GM21447 (cell line): ENCODE data around the gene NHEJ1.

Experiments used
- ATAC-seq: cut with Tn5 transposase; IDR thresholded peaks from one replicate; pipeline ENCODE4 v1.9.1; 2021; ENCODE audit not compliant: unreplicated experiment

Gene NHEJ1

DNA sequence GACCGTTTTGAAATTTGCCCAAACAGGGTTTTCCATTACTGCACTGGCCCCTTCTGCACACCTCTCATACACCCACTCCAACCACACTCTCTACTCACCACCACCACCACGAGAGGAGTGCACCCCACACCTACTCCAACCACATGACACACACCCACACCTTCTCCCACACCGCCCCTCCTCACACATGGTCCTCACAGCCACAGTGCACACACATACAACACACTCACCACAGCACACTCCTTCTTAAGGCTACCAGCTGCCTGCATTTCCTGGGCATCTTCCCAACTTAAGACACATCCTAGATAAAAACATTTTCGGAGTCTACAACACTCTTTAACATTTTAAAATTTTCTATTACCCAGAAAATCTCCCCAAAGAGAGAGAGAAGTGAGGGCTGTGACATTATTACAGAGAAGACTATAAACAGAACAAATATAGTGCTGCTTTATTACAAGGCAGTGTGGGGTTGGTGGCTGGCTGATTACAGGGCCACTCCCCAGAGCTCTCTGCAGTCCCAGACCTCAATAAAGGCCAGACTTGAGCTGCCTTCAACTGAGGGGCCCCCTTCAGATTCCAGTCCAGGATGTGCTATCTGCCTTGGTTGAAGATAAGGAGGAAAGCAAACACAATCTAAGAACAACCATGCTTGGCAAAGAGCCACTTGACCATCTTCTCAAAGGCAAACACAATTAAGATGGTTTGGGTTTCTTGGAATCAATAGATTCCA lies 36.1 kb downstream of the NHEJ1 start:
- no peak for ATAC-seq

DNA sequence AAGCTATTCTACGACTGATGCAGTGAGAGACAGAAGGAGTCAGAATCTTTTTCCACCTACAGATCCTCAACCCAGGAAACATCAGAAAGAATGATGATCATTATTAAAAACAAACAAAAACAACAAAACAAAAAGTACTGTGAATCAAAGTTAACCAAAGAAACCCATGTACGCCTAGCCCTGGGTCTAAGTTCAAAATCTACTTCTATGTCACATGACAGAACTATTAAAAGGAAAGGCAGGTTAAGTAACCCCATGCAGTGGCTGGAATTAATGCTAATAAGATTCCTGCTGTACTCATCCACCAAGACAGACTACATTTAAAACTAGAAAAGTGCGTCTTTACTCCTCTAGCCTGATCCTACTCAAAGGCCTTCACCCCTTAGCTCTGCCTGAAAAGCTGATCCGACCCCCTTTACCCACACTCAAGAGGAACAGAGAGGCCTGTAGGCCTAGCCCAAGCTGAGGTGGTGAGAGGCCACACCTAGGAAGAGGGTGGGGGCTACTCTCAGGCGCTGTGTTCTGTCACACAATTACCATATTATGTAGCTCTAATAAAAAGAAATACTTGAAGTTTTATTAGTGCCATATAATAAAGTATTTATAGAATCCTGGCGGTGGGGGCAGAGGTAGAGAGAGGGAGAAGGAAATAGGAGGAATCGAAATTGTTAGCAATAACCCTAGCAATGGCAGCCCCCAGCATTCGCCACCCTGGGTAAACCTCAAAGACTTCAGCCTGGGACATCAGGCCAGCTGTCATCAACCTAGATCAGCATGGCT lies 37.1 kb downstream of the NHEJ1 start:
- no peak for ATAC-seq

DNA sequence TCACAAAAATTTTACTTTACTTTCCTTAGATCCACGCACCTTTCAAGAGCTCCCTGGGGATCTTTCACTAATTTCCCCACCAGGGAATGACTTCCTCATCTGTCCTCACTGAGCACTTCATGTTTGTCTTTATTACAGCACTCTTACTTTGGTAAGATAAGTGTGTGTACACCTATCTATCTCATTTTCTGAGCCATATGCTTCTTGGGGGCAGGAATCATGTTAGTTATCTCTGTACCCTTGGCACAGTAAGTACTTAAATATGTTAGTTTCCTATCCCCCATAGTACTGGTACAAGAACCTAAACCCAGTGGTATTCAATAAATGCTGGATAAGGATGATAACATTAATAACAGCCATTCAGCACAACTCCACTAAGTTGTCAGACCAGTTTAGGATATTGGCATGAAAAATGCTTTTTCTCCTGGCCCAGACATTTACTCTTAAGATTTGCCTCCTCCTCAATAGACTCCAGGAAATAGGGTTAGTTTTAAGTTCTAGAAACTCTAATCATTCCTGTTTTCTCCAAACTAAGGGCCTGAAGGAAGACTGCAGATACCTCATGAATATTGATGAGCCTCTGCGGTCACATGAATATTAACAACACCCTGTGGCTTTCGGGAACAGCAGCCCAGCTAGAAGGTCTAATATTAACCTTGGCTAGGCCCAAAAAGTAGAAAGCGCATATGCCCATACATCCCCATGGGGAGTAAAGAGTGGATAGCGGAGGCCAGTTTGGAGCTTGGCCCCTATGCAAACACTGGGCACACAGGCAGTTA lies 38.2 kb downstream of the NHEJ1 start:
- no peak for ATAC-seq

DNA sequence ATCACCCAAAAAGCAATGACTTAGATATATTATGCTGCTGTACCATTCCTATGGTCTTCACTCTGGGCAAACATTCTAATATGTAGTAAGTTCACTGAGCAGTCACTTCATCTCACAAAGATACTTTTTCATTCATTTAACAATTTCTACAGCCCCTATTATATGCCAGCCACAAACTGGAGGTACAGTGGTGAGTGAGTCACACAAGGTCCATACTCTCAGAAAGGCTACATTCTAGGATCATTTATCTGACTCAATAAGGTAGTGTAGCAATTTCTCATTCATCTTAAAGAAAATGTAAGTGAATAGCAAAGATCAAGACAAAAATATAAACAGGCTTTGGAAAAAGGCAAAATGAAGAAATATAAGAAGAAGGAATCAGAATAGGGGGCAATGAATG lies 40.5 kb downstream of the NHEJ1 start:
- no peak for ATAC-seq

DNA sequence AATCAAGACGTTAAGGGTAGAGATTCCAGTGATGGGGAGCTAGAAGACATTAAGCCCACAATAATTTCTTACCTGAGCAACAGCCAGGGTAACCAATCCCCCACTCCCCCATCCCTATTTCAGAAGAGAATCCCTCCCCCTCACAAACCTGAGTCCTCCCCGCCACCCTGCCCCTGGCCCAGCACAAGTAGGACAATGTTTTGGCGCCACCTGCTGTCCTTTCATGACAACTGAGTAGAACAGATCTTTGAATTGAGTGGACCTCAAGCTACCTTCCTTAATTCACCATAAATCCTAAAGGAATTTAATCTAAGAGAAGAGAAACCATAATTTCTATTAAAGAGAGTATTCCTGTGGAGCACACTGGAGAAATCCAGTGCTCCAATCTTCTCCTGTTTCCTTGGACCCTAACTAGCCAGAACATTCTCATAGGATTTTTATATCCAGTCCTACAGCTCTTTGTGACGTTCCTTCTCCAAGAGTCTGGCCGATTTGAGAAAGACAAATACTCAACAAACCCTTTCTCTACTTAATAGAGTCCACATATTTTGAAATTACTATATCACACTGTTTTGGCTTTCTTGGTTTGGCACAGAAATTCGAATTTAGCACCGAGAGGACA lies 41.1 kb downstream of the NHEJ1 start:
- no peak for ATAC-seq

DNA sequence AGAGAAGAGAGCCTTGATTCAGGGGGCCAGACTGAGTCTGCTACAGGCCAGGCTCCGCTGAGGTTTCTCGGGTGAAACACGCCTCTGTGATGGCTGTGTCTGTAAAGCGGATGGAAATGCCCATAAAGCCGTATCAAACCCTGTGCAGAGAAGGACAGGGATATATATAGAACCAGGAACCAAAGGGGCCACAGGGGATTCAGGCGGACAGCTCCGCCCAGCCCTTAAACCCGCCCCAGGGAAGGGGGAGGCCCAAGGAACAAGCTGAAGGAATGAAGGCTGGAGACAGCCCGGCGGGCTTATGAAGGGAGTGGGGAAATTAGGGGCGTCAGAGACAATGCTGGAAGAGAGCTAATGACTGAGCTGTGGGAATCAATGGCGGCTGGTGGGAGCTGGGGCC lies 42.1 kb downstream of the NHEJ1 start:
- ATAC-seq: no peak

DNA sequence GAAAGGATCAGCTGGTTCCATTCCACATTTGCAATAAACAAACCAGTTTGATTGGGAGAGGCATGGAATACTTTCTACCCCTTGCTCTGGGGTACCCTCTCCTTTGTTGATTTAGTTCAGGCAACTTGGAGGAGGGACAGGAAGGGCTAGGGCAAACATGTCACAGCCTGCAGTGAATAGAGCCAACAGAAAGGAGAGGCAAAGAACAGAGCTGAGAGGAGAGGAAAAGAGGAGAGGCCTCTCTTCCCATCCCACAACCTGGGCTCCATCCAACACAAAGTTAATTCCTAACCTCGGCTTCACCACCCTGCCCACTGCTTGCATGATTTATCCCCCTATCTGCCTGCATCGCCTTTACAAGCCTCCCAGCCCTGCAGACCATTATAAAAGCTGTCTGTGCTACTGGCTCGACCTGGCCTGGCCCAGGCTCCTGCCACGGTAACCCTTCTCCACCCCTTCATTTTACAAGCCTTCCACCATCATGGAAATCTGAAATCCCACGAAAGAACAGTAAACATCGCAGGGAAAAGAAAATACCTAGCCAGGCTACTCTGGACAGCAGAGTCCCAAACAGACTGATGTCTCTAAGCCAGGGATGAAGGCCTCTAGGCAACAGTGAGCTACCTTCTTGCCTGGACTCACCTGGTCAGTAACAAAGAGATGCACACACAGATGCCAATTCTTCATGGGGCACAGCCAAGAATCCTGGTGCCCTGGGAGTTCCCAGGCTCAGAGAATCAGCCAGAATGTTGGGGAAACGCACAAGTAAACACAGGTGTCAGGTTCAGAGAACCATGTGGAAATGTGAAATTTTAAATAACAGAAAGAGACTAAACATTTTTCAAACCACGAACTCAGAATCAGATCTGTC lies 43.6 kb downstream of the NHEJ1 start:
- no peak for ATAC-seq

DNA sequence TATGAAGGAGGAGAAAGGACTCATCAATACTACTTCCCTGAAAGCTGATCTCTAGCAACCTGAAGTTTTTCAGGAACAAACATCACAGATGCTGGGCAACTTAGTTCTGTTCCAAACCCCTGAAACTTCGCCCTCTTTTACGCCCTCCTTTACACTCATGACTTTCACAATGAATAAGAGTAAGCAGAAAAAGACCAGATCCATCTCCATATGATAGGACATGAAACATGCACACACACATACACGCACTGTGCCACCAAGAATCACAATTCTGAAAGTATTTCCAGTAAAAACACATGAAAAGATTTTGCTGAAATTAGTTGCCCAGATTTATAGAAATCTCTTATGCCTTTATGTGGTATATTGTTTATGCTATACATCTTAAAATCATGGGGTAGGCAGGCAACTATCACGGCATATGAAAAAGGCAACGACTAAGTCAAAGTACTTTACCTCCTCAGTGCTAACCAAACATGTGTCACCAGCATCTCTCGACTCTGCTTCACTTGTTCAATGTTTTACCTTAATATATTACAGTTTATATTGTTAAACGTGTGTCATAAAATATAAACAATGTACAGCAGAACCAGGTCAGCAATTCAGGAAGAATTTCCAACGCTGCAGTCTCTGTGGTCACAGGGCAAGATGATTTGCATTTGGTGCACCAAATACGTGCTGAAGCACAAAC lies 47.8 kb downstream of the NHEJ1 start:
- no peak for ATAC-seq

DNA sequence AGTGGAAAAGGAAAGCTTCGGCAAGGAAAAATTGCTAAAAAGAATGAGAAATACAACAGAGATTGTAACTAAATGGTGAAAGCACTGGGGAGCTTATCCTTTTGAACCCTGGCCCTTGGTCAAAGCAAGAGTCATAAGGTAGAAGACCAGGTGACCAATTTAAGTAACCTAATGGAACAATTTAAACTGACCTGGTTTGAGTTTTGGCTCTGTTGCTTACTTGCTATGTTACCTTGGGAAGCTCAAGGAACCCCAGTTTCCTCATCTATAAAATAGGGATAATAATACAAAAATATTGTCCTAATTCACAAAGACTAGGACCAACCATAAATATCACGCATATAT lies 48.6 kb downstream of the NHEJ1 start:
- no peak for ATAC-seq

DNA sequence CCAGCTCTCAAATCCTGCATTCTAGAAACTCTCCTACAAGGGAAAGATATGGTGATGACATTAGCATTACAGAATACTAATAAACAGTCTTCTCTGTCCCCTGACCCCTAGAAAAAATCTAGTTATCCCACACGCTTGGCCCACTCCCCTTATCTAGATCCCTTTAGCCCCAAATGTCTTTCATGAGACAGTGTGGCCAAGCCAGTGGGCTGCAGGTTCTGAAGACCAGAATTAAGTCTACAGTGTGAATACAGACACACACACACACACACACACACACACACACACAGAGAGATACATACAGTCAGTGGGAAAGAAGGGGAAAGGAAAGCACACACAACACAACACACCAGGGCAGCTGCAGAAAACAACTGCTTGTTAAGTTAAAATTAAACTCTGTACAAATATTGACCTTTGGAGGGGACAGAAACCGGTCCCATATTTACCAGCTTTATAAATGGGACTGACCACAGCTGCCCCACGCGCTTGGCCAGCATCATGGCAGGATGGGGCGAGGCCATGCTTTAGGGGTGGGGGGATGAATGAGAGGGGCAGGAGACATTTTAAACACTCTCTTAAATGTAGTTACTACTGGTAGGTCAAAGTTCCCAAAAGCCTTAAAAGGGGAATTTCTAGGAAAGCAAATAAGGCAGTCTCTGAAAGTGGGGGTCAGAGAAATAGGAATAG lies 49.1 kb downstream of the NHEJ1 start:
- no peak for ATAC-seq

DNA sequence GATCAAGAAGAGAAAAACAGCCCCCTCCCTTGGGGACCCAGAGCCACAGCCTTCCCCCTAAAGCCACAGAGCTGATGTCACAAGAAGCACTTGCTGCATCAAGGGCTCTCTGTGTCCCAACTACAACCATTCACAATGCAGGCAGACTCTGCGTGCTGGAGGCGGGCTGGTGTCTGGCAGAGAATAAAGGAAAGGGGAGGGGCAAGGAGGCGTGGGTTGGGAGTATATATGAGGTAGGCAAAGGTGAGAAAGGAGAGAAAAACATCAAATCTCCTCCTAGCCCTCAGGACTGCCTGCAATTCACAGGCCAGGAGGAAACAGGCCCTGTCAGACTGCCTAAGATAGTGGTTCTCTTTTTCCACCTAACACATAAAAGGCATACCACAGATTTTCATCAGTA lies 51.1 kb downstream of the NHEJ1 start:
- no peak for ATAC-seq

DNA sequence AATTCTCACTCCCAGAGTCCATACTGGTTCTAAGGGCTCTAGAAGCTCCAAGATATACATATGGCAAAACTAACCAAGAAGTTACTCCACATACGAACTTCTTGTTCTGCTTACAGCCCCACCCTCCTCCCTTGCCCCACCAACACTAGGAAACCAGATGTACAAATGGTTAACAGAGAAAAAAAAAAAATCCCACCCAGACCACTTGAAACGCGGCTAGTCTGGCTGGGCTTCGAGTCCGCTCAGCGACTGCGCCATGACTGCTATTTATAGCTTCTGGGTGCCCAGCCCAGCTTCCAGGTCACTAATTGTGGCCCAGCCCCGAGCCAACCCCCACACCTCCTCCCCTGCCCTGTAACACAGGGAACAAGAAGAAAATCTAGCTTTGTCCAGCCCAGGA lies 52.9 kb downstream of the NHEJ1 start:
- no peak for ATAC-seq

DNA sequence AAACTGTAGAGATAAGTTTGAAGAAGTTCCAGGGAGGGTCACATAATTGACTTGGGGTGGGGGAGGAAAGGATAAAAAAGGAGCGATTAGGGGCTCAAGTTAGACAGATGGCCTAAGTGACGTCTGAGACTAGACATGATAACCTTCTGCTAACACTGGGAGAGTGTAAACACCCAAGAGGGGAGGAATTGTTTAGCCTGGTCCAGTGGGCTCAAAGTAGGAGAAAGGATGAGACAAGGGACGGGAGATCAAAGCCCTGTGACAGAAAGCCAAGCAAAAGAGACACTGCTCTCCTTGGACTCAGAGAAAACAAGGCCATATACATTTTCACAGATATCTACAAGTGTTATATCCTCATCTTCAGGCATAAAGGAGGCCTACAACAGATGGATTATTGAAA lies 54.4 kb downstream of the NHEJ1 start:
- no peak for ATAC-seq

DNA sequence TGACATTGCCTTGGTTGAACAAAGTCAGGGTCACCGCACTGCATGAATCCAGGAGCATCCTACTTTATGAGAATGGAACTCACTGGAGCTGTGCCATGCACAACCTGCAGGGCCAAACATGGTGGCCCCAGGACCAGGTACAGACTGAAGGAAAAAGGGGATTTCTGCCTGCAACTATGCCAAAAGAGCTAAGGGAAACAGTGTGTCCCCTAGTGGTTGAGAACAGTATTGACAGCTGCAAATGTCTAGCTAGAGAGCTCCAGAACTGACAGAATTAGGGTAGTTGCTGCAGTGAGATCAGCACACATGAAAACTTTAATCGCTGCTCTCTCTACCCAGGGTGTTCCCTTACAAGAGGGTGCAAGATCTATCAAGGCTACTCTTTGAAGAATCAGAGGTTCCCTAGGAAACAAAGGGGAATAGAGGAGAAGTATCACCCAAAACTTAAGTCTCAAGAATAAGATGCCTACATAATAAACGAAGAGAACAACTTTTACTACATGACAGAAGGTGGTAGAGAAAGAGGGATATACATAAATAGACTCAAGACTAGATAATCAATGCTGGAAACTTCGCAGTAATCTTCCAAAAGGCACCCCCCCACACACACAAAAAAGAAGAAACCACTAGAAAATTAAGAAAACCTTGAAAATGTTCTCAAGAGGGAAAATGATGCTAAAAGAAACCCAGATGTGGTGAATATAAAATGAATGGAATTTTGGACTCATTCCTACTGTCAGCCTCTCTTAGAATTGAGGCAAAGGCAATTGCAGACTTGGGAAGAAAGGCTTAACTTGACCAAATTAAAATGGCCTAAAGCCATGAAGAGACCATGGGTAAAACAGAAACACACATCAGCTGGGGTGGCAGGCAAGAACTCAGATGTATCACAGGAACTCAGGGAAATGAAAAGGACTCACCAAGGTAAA lies 56.2 kb downstream of the NHEJ1 start:
- no peak for ATAC-seq

DNA sequence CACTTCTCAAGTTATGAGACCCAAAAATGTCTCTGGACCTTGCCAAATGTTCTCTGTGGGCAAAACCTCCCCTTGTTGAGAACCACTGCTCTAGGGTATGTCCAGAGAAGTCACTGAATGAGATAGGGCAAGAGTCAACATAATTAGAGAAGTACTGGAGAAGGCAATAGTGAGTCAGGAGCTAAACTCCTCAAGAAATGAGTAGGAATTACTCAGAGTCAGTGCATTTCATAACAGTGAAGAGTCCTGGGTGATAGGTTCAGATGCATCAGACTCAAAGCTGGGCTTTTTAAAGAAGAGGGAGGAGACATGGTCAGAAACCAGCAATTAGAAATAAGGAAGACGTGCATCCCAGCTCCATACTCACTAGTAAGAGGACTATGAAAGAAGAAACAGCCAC lies 61.3 kb downstream of the NHEJ1 start:
- ATAC-seq: no peak

DNA sequence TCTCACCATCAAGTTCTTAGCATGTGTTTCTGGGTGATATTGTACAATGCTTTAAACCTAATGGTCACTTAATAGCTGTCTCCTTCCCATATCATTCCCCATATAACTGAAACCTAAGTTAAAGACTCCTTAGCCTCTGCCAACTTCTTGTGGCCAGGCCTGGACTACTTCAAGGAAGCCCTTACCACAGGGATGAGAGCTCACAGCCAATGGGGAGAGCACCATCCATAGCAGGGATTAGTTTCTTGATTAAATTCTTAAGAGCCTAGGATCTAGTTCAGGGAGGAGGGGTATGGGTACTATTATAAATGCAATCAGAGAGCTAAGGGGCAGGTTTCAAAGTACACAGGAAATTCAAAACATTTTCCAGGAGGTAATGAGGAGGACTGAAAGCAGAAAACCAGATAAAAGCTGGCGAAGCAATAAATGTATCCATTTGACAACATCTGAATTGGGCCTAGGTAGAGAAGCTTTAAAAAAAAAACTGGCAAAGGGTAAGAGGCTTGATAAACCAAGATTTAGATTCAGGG lies 65.1 kb downstream of the NHEJ1 start:
- ATAC-seq: no peak

DNA sequence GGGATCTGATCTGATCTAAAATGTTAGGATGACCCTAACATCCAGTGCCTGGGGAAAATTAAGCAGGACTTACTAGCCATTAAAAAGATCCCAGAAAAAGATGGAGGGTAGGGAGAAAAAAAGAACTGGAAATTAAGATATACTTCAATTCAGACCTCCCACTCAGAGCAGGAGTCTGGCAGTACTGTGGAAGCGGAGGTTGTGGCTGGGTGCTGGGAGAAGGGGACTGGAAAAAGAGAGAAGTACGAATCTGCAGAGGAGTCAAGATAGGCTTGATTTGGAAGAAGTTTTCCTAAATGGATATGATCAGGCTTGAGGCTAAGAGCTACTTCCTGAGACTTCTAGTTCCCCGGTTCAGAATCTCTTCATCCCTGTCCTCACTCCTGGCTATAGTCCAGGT lies 66.4 kb downstream of the NHEJ1 start:
- no peak for ATAC-seq
